HCEC 1CT (cell line): ENCODE data around the gene IL1B.
"Not testable (repeated sequence)": the region's sequence is repeated elsewhere in the genome, so short reads cannot be mapped to it uniquely, and the experiment has no call there.

ENCODE experiments used
- DNase-seq: peaks from one replicate; pipeline ENCODE4 v3.0.0-alpha.2; 2017

The IL1B gene

DNA sequence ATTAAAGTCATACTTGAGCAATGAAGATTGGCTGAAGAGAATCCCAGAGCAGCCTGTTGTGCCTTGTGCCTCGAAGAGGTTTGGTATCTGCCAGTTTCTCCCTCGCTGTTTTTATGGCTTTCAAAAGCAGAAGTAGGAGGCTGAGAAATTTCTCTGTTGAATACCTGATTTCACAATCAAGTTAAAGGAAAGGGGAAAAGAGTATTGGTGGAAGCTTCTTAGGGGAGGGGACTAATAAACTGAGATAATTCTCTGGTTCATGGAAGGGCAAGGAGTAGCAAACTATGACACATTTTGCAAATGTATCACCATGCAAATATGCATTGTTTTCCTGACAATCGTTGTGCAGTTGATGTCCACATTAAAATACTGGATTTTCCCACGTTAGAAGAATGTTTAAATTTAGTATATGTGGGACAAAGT is at the start of gene IL1B:
Gene IL1B (minus strand): TSS at position 85 of the 423 bp plus-strand sequence. CDS start 550 bp downstream, outside the sequence.
- DNase-seq = peak; percentile 83

DNA sequence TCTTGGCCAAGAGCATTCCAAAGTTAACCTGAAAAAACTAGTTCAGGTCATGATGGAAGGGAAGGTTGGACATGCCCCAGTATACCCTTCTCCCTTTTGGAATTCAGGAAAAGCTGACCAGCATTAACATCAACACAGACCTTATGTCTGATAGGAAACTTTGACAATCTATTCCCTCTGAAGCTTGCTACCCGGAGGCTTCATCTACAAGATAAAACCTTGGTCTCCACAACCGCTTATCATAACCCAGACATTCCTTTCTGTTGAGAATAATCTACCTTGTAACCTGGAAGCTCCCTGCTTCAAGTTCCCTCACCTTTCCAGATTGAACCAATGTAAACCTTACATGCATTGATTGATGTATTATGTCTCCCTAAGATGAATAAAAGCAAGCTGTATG is 49.7 kb upstream of the IL1B start:
- no peak for DNase-seq

DNA sequence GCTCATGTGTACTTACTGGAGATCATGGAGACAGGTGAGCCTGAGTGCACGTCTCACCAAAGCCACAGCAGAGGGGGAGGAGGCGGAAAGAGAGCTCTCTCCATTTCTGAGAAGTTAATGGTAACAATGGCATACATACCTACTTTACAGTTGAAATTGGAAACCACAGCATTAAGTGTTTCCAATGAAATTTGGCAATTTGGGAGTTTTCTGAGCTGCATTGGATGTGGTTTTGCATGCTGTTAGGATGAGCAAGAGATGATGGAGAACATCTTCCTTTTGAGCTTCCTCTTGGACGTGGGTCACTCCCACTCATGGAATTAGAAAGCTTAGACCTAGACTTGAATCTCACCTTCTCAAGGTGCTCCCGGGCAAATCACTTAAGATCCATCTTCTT is 48.9 kb upstream of the IL1B start:
- DNase-seq = no peak

DNA sequence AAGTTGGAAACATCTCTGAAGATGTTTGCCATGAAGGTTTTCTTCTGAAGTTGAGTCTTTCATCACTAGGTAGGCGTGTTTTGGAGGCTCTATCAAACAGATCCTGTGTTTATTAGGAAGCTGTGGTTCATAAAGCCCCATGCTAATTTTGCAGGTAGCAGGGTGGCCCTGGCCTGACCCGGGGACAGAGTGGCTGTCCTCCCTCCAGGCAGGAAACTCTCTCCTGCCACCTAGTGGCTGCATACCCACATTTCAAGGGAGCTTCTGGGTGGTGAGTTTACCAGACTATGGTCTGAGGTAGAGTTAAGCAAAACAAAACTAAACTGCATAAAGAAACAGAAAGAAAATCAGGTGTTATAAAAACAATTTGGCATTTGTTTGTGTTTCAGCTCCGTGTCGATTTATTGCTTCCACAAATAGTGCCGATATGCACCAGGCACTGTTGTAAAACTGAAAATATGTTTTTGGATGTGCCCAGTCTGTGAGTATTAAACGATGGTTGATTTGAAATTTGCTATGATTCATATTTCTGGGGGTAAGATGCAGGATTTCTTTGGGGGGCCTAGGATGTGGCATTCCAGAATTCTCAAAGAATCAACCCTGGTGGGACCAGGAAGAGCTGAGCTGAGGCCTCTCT is 48.4 kb upstream of the IL1B start:
- no peak for DNase-seq

DNA sequence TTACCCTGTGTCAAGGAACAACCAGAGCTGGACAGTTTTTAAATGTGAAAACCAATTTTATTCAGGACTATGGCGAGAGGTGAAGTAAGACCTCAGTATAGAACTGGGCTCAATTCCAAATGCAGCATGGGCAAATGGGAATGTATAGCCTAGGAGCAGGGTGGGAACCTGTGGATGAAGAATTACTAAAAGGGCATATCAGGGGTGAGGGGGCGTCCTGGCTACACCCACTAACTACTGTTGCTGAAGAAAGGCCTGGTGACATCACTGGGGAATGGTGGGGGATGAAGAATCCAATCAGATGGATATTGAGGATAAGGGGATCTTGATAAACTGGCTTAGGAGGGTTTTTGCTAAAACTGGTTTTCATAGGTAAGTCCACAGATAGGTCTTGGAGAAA is 47.1 kb upstream of the IL1B start:
- DNase-seq = no peak

DNA sequence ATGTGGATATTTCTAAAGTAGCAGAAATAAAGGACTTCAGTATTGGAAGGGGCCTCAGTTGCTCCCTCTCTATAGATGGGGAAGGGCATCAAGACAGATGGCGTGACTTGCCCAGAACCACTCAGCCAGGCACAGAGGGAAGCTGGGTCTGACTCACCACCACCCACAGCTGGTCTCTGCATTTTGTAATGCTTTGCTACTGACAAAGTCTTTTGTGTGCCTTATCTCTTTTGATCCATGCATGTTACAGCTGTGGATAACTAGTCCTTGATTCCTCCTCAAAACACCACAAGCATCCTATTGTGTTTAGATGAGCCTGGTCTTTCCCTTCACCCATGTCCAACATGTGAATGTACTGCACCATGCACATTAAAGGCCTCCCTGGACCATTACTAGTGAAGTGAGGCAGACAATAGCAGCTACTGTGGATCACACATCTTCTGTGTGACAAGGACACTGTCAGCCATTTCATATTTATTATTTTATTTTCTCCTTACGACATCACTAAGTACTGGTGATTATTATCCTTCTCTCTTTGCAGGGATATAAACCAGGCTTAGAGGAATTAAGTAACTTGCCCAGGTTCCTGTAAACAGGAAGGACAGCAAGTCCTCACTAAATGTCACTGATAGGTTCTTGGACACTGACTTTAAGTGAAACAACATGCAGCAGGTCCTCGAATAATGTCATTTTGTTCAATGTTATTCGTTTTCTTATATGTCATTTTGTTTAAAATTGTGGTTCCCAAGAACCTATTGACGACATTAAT is 44.8 kb upstream of the IL1B start:
- DNase-seq = peak; percentile 89

DNA sequence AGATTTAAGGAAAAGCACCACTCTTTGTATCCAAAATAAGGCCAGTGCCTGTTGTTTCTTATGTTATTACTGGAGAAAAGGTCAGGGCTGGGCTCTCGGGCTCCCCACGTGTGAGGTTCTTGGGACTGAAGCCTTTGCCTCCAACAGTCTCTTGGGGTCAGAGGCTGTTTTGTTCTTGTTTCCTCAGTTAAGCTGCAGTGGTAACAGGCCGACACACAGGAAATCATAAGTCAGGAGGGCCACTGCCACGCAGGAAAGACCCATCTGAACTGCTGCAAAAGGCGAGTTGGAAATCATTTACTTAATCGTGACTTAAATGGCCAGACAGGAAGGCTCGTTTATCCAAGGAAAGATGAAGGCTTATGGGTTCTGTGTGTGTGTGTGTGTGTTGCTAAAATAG is 44.1 kb upstream of the IL1B start:
- DNase-seq = peak; percentile 14

DNA sequence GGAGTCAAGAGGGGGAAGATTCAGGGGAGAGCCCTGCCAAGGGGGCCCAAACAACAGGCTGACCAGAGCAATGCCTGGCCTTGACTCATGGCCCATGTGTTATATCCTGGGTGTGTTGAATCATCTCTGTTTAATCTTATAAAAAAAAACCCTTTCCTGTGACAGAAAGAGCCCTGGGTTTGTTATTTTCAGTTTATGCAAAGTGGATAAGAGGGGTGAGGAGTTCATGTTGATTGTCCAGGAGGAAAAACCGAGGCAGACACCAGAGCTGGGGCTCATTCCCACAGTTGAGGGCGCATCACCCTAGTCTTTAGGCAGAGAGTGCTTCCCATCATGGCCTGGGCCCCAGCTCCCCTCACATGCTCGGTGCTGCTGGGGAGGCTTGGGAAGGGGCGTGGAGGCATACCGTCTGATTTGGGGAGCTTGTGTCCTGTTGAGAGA is 43.5 kb upstream of the IL1B start:
- peak; percentile 88 for DNase-seq

DNA sequence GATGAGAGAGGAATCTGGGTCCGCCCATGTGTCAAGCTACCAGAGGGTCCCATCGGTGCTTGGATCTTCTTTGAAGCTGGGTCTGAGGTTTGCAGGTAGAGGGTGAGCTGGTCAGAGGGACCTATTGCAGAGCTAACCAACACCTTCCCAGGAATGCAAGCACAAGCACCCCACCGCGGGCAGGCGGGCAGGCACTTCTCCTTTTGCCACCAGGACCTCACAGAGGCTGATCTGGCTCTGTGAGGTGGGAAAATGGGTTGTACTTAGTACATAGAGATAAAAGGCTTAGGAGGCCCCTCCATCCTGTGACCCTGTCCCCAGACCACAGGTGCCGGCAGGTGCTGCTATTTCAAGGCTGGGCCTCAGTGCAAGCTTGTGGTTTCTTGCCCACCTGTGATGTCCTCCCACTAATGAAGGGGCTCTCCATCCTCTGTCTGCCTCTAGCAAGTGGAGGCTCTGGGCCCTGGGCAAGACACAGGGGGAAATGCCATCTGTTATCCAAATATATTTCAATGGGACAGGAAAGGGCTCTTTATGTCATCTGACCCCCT is 43.0 kb upstream of the IL1B start:
- DNase-seq = no peak

DNA sequence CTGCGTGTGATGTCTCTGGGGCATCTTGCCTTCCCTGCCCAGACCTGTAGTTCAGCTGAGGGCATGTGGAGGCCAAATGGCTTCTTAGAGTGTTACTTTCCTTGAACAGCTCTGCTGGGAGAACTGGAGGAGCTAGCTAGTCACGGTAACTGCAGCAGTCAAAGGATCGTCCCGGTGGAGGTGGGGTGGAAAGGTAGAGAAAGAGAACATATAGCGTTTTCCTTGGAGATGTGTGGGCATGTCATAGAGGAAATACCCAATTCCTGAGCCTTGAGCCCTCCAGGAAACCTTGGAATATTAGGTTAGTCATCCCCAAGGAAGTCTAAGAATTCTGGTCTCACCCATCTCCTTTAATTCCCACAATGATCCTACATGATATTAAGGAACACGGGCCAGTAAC is 40.8 kb upstream of the IL1B start:
- peak; percentile 68 for DNase-seq

DNA sequence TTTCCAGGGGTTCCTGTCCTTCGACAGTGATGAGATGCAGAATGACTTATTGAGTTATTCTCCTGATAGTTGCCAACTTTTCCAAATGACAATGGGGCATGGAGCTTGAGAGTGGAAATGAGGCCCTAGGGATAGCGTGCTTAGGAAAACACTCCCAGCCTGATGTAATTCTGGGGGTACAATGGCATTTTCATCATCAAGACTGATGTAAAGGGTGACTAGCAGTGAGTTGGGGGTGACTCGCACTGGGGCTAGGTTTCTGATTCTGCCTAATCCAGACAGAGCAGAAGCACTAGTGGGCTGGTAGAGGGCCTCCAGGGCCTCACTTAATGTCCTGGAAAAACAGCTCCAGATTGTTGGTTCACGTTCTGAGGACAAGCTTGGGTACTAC is 40.4 kb upstream of the IL1B start:
- DNase-seq = peak; percentile 55

DNA sequence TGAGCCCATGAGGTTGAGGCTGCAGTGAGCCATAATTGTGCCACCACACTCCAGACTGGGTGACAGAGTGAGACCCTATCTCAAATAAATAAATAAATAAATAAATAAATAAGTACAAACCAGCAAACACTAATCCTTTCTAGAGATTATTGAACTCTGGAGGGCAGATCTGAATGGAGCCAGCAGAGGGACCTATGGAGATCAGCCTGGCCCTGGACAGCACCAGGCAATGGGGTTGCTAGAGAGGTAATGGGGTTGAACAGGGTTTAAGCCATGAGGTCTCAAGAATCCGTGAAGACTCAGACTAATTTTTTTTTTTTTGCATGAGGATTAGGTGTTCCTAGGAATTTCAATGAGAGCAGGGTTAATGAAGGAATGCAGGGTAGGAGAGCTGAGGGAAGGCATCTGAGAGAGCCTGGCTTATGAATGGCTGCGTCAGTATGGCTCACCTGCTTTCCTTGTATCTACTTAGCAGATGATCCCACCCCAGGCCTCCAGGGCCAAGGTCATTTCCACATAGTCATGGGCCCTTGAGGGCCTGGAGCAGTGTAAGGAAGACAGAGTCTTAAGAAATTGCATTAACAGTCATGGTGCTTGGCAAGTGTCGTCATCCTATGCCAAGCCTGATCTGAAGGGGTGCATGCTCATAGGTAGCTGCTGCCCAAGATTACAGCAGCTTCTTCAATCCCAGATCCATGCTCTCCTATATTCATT is 39.8 kb upstream of the IL1B start:
- no peak for DNase-seq

DNA sequence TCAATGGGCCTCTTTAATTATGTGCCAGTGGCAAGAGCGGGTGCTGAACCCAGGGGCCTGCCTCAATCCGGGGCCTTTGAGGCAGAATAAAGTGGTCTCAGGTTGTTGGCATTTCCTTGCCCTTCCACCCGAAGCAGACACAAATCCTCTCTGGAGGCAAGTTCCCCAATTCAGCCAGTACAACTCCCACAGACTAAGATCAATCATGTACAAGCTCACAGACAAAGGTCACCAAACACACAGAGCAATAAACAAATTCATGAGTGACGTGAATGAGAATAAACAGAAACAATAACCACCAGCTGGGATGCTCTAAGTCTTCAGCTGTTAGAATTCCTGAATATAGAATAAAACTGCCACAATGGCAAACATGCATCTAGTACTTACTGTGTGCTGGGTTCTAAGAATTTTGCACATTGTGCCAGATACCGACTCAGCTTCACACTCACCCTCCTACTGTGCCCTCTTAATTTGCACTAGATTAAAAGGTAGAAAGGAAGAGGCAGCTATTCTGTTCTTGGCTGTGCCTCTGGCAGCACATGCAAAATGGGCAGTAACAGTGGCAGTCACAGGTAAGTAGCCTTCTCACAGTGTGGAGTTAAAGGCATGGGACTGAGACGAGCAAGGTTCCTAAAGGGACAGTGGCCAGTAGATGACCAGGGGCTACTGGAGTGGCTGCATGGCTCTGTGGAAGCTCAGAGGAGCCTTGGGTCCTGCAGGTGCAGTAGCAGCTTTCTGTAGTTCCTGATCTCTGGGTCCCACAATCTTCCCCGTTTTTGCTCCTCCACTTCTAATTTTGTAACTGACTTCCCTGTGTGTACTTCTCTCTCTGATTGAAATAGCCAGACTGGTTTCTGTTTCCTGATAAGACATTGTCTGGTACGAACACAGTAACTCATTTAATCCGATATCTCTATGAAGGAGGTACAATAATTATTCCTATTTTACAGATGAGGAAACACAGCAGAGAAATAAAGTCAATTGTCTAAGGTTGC is 34.6 kb upstream of the IL1B start:
- no peak for DNase-seq

DNA sequence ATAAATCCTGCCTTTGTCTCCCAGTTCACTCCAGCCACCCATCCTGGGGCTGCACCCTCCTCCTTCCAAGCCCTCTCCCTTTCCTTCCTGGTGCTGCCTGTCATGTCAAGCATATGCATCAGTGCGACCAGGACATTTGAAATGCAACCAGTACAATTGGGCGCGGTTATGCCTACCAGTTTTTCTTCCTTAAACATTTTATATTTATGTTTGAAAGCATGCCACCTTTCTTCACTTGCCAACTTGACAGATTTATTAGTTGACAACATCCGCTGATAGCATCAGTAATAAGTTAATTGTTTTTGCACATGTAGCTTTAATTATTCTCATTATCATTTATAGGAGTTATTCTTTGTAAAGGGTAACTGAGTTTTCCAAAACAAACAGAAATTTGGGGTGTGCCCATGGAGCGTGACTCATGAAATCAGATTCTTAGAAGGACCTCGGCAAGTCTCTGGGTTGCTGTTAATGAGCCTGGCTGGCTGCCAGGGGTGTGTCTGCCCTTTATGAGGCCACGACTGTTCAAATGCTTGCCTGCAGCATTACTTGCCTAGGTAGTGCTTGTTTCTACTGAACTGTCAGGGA is 32.8 kb upstream of the IL1B start:
- DNase-seq = peak; percentile 84

DNA sequence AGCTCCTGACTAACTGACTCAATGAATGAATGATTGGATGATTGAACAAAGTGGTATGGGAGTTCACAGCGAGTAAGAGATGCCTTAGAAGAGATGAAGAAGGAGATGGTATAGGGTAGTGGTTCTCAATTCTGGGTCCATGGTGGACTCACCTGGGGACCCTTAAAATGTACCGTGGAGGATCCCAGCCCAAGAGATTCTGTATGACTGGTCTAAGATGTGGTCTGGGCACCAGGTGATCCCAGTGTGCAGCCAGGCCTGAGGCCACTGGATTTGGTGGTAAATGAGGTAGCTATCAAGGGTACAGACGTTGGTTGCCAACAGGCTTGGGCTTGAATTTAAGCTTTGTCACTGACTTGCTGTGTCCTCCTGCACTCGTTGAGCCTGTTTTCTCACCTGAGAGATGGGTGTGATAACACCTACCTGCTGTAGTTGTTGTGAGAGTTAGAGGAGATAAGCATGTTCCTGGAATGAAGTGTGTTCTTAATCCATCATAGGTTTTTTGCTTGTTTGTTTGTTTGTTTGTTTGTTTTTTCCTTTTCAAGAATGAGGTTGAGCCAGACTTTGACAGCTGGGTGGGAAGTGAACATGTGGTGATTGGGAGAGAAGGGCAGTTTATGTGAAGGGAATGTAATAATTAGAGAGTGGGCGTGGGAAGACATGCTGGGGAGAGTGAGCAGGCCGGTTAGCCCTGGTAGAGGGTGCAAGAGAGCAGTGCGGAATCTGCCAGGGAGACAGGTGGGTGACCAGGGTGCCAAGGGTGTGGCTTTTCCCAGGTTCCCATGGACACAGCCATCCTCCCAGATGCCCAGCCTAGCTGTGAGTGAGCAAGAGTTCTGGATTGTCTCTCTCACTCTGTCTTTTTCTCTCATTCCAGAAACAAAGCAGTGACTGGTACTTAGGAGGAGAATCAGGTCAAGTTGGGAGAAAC is 31.4 kb upstream of the IL1B start:
- DNase-seq = no peak

DNA sequence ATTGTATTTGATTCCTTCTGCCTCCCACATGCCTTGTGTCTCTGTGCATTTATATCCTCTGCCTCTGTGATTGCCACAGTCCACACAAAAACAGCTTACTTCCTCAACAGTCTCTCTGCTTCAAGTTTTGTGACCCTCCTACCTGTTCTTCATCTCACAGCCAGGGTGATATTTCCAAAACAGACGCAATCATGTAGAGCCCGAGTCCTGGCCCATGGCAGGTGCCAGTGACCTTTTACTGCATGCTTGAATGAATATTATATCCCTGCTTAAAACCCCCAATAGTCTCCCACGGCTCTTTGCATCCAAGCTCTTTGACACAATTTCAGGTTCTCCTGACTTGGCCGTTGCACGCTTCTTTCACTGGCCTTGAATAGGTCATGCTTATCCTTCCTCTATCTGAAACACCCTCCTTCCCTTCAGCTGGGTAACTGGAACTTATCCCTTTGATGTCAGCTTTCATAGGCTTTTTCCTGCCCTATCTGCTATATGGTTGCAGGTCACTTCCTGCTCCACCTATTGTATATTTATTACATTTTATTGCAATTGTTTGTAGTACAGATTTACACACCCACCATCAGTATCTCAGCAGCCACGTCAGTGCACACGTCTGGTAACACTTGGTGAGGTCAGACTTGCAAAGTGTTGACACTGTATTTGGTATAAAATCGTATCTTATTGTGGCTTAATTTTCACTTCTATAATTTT is 29.7 kb upstream of the IL1B start:
- no peak for DNase-seq

DNA sequence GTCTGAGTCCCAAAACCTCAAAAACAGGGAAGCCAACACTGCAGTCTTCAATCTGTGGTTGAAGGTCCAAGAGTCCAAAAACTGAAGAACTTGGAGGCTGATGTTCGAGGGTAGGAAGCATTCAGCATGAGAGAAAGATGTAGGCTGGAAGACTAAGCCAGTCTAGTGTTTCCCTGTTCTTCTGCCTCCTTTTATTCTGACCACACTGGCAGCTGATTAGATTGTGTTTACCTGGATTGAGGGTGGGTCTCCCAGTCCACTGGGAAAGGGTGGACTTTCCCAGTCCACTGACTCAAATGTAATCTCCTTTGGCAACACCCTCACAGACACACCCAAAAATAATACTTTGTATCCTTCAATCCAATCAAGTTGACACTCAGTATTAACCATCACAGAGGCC is 27.5 kb upstream of the IL1B start:
- no peak for DNase-seq

DNA sequence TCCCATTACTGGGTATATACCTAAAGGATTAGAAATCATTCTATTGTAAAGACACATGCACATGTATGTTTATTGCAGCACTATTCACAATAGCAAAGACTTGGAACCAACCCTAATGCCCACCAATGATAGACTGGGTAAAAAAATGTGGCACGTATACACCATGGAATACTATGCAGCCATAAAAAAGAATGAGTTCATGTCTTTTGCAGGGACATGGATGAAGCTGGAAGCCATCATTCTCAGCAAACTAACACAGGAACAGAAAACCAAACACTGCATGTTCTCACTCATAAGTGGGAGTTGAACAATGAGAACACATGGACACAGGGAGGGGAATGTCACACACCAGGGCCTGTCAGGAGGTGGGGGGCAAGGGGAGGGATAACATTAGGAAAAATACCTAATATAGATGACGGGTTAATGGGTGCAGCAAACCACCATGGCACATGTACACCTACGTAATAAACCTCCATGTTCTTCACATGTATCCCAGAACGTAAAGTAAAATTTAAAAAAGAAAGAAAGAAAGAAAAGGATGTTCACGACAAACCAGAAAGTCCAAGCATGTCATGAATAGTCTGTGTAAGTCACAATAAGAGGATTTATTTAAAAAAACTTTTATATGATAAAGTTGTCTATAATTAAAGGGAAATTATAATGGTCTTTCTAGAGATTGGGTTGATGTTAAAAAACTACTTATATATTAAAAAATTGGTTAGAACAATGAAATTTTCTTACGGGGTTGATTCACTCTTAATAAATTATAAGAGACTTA is 23.0 kb upstream of the IL1B start:
- DNase-seq = not testable (repeated sequence)

DNA sequence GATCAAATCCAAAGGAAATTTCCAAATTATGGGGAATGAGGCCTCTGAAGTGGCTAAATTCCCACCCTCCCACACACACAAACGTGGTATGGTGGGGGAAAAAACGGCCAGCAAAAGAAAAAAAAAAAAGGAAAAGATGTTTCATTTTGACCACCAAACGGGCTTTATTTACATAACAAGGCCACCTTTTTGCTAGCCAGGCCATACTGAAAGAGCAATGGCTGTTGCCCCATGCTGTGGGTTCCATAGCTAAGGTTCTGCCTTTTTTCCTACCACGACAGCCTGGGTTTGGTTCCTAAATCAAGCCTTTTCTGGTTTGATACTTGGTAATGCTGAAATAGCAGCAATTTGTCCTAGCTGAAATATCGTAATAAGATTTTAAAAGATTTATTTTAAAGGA is 14.0 kb upstream of the IL1B start:
- no peak for DNase-seq
